Measurements from ENCODE around the gene TMEM30B. TPM values are rescaled to one million over a fixed set of nuclear protein-coding genes. Genes with fewer than 3 reads are reported as not detected.
"Not testable (repeated sequence)": the region's sequence is repeated elsewhere in the genome, so short reads cannot be mapped to it uniquely, and the experiment has no call there.

Gene TMEM30B, protein sequence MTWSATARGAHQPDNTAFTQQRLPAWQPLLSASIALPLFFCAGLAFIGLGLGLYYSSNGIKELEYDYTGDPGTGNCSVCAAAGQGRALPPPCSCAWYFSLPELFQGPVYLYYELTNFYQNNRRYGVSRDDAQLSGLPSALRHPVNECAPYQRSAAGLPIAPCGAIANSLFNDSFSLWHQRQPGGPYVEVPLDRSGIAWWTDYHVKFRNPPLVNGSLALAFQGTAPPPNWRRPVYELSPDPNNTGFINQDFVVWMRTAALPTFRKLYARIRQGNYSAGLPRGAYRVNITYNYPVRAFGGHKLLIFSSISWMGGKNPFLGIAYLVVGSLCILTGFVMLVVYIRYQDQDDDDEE
- polyA plus RNA-seq (2014; cell fraction: cytosol; rRNA removed): not detected in 2 replicates
- not detected in 2 replicates for polyA plus RNA-seq (2014; cell fraction: nucleus; rRNA removed)

GRCh38 chr14:61281186-61281947 is at the start of gene TMEM30B:
TMEM30B (minus strand) TSS chr14:61281338; CDS start chr14:61281147, 191 bp downstream.
- no peak for DNase-seq (ENCODE audit: low spot score)

- no peak for DNase-seq (ENCODE audit: low spot score)
Observed at GRCh38 chr14:61330511-61330910, 49.4 kb upstream of the TMEM30B start.

- no peak for DNase-seq (ENCODE audit: low spot score)
Observed at GRCh38 chr14:61329478-61330051, 48.4 kb upstream of the TMEM30B start.

DNA sequence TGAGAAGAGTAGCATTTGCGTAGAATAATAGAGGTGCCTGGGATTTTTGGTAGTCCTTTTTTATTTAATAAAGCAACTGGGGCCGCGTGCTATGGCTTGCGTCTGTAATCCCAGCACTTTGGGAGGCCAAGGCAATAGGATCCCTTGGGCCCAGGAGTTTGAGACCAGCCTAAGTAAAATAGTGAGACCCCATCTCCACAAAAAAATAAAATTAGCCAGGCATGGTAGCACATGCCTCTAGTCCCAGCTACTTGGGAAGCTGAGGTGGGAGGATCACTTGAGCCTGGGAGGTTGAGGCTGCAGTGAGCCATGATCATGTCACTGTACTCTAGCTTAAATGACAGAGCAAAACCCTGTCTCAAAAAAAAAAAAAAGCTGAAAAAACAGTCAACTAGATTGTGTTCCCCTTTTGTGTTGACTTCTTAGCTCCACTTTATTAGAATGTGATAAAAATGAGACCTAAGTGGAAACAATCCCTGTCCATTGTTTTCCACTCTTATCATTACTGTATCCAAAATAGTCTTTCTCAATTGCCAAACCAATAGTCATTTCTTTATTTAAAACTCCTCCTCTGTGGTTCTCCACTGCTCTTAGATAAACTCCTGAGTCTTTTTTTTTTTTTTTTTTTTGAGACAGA is 47.6 kb upstream of the TMEM30B start:
- no peak for DNase-seq (ENCODE audit: low spot score)

DNA sequence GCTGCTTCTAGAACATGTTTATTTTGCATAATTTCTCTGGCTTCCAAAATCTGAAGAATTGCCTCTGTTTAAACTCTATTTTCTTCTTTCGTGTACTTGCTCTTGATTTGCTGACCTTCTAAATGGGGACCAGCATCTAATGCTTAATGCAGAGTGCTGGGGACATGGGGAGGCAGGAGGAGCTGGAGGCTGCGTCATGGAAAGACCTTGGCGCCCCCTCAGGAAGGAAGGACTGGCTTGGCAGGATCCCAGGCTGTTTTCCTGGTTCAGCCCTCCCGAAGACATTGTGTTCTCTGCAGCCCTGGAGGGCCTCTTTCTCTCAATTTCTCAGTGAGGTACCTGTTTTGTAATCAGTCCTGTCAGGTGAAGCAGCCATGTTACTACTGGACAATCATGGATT is 45.7 kb upstream of the TMEM30B start:
- no peak for DNase-seq (ENCODE audit: low spot score)

- DNase-seq (ENCODE audit: low spot score): no peak
Observed at GRCh38 chr14:61326146-61326545, 45.0 kb upstream of the TMEM30B start.

- no peak for DNase-seq (ENCODE audit: low spot score)
Observed at GRCh38 chr14:61325166-61325565, 44.0 kb upstream of the TMEM30B start.

GRCh38 chr14:61323970-61324369 is 42.8 kb upstream of the TMEM30B start:
- DNase-seq (ENCODE audit: low spot score): no peak

DNA sequence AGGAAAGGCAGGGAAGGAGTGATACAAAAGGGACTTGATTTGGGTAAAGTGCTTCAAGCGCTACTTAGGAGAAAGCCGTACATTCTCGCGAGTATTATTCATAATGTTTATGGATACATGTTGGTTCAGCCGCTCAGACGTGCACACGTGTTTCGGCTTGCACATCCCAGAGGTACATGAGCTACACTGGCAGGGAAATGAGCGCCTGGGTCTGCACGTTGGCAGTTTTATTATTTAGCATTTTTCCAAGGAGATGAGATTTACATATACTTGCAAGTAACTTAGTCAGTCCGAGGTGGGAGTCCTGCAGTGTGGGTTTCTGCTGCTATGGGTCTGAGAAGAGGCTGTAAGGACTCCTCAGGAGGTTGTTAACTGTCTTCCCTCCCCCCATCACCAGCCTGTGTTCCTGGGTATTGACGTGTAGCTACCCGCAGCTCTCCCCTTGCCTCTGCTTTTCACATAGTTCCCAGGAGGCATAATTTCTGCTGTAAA is 41.7 kb upstream of the TMEM30B start:
- DNase-seq (ENCODE audit: low spot score): no peak

DNA sequence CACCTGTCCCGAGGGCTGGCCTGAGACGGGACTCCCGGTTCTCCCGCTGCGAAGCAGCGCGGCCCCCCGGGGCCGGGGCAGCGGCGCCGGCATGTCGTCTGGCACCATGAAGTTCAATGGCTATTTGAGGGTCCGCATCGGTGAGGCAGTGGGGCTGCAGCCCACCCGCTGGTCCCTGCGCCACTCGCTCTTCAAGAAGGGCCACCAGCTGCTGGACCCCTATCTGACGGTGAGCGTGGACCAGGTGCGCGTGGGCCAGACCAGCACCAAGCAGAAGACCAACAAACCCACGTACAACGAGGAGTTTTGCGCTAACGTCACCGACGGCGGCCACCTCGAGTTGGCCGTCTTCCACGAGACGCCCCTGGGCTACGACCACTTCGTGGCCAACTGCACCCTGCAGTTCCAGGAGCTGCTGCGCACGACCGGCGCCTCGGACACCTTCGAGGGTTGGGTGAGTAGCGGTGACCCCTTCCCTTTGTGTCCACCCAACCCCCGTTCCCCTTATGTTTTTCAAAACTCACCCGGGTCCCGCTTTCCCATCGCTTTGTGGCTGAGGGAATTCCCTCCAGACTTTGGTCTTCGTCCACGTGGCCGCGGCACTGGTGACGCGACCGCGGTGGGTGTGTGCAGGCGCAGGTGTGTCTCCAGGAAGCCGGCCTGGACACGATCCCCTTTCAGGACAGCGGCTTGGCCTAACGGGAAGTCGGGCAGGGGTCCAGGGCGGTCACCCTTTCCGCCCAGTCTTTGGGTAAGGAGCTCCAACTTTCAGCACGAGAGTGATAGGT is 41.1 kb upstream of the TMEM30B start:
- DNase-seq (ENCODE audit: low spot score): no peak

DNA sequence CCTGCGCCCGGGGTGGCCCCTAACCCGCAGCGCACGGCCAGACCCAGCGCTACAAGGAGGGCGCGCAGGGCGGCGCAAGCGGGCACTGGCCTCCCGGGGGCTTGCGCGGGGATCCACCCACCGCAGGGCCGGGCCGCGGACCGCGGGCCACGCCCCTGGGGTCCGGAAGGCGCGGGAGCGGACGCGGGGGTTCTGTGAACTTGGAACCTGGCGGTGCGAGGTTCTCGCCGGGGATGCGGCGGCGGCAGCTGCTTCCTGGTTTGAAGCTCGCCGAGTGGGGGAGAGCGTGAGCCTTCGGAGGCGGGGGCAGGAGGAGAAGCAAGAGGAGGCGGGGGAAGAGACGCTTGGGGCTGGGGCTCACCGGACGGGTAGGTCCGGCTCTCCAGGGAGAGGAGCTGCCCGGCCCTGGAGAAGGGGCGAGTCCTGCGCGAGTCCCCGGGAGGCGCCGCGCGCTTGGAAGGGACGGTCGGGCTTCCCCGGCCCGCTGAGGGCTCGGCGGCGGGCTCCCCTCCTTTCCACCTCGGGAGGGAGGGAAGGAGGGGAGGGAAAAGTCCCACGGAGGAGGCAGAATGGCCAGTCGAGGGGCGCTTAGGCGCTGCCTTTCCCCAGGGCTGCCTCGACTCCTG is 40.4 kb upstream of the TMEM30B start, which contains the start of gene PRKCH:
Gene PRKCH, plus strand, starts transcription at position 195 of the 626 bp plus-strand sequence. CDS start 523 bp downstream, outside the sequence.
- DNase-seq (ENCODE audit: low spot score): no peak

GRCh38 chr14:61320806-61321384 is 39.8 kb upstream of the TMEM30B start:
- no peak for DNase-seq (ENCODE audit: low spot score)

DNA sequence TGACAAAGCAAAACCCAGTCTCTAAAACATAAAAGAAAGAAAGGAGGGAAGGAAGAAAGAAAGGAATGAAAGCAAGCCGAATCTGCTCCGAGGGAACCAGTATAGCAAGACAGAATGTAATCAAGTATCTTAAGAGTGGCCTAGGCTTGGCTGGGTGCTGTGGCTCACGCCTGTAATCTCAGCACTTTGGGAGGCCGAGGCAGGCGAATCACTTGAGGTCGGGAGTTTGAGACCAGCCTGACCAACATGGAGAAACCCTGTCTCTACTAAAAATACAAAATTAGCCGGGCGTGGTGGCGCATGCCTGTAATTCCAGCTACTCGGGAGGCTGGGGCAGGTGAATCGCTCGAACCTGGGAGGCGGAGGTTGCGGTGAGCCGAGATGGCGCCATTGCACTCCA is 39.0 kb upstream of the TMEM30B start:
- not testable (repeated sequence) for DNase-seq (ENCODE audit: low spot score)

DNA sequence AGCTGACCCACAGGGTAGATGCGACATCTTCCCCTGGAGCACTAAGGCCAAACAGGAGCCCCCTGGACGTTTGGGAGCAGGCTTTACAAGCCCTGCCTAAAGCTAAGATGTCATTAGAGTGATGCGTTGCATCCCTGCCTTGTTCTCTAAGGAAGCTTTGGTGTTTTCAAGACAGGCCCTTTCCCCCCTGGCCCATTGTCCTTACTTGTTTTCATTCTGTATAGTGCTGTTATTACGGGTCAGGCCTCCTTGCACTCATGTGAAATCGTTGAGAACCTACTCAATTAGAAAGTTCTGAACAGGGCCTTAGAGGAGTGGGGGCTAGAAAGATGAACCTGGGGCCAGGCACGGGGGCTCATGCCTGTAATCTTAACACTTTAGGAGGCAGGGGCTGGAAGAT is 38.6 kb upstream of the TMEM30B start:
- no peak for DNase-seq (ENCODE audit: low spot score)

DNA sequence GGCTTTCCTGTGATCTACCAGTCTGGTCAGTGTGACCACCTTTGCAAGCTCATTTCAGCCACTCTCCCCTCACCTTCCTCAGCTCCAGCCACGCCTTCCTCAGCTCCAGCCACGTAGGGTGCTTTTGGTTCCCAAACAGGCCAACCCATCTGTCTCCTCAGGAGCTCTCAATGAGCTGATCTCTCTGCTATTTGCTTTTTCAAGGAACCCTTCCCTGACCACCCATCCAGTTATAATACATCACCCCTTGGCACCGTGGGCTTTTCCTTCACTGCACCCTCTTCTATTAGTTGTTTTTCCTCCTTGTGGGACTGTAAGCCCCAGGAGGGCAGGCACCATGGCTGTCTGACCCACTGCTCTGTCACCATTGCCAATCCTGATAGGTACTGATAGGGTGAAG is 37.9 kb upstream of the TMEM30B start:
- no peak for DNase-seq (ENCODE audit: low spot score)

DNA sequence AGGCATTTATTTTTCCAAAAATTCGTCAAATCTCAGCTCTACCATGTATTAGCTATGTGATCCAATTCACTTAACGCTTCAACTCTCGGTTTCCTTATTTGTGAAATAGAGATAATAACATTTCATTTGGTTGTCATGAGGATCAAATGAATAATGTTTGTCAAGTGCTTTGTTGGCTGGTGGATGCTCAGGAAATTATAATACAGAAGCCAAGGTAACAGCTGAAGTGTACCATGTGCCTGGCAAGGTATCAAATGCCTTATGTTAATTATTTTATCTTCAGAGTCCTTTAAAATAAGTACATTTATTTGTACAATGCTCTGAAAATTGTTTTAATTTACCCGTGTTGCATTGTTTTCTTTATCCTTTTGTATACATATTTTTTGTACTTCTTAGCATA is 34.2 kb upstream of the TMEM30B start:
- no peak for DNase-seq (ENCODE audit: low spot score)

DNA sequence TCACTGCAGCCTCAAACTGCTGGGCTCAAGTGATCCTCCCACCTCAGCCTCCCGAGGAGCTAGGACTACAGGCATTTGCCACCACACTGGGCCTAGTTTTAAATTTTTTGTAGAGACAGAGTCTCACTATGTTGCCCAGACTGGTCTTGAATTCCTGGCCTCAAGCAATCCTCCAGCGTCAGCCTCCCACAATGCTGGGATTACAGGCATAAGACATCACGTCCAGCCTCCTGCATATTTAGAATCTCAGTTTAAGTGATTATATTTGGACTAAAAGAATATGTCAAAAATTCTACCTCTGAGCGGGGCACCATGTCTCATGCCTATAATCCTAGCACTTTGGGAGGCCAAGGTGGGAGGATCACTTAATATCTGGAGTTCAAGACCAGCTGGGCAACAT is 27.6 kb upstream of the TMEM30B start:
- DNase-seq (ENCODE audit: low spot score): not testable (repeated sequence)

- no peak for DNase-seq (ENCODE audit: low spot score)
Observed at GRCh38 chr14:61308198-61308597, 27.1 kb upstream of the TMEM30B start.

- DNase-seq (ENCODE audit: low spot score): no peak
Observed at GRCh38 chr14:61304688-61305087, 23.6 kb upstream of the TMEM30B start.

DNA sequence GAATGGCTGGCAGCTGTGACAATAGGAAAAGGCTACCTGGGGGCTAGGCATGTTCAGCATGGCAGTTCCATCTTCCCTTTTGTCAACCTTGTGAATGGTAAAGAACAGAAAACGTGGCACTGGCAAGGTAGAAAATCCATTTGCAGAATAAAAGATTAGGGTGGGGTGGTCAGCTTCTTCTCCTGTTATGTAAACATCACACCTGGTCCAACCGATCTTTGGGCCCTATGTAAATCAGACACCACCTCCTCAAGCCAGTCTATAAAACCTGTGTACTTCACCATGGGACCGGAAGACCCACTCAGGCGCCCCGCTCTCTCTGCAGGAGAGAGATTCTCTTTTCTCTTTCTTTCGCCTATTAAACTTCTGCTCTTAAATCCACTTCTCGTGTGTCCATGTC is 19.6 kb upstream of the TMEM30B start:
- DNase-seq (ENCODE audit: low spot score): no peak

All from SK-N-DZ (cell line).